Measurements from ENCODE around the gene SORCS2.

The SORCS2 gene

DNA sequence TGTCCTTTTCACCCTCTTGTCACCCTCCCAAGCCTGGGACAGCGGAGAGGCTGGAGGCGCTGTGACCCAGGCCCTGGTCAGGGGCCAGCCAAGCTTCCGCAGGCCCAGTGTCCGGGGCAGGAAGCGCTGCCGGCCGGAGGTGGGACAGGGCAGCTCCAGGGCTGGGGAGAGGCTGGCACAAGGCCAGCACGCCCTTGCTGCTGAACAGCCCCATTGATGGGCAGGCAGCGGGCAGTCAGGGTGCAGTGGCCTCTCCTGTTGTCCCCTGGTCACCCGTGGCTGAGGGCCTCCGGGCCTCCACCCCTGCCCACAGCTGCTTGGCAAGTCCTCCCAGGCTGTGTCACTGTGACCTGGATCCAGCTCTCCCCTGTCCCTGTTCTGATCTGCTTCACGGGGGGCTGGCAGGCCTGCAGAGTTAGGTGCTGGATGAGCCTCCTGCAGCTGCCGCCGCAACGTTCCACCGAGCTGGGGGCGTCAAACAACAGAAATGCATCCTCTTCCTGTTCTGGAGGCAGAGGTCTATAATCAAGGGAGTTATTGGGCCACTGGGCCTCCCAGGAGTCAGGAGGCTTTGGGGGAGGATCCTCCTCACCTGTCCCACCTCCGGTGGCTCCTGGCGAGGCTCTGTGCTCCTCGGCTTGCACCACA lies 134.5 kb downstream of the SORCS2 start:
- no peak for DNase-seq

- DNase-seq = no peak
Observed at GRCh38 chr4:7327341-7327885, 135.1 kb downstream of the SORCS2 start.

GRCh38 chr4:7328162-7328912 lies 136.0 kb downstream of the SORCS2 start:
- no peak for DNase-seq

GRCh38 chr4:7328913-7329638 lies 136.7 kb downstream of the SORCS2 start:
- no peak for DNase-seq

DNA sequence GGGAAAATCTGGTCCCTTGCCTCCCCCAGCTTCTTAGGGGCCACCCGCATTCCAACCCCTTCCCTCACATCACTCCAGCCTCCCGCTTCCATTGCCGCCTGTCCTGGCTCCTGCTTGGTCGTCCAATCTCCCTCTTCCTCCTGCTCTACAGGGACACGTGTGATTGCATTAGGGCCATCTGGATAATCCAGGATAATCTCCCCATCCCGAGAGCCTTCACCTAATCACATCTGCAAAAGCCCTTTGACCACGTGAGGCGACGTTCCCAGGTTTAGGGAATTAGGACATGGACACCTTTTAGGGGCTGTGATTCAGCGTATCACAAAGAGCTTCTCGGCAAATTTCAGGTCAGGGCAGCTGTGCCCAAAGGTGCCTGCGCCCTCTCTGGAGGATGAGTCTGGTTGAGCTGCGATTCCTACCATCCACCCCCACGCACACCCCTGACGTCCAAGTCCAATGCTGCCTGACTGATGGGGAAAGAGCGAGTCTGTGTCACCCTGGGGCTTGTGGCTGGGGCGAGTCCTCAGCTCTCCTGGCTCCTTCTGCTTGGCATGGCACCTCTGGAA lies 137.8 kb downstream of the SORCS2 start:
- no peak for DNase-seq

- DNase-seq = no peak
Observed at GRCh38 chr4:7330811-7331681, 138.7 kb downstream of the SORCS2 start.

GRCh38 chr4:7331682-7332000 lies 139.3 kb downstream of the SORCS2 start:
- no peak for DNase-seq

DNA sequence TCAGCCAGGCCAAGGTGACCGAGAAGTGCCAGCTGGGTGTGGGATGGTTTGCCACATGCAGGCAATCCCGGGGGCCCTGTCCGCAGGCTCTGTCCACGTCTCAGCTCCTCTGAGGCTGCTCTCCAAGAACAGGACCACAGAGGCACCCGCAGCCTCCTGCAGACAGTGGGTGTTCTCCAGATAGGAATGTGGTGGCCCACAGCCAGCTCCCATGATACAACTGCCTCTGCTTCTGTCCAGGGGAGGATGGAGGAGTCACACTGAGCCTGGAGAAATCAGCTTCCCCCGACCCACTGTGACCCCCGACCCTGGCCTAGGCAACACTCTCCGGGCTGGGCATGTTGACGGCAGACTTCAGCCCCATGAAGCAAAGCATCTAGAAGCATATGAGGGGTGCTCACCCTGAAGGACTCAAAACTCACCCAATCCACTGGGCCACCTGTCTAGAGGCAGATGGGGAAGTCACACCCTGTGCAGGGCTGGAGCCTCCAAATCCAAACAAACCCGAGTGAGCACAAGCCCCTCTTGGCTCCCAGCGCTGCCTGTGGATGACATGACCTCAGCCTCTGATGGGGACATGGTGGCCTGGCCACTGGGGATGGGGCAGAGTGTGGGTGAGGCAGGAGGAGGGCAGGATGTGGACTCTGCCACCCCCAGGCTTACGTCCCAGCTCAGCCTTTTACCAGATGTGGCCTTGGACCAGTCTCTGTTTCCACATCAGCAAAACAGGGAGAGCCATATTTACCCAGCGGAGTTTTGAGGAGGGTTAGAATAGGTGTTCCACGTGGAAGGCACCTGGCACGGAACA lies 140.1 kb downstream of the SORCS2 start:
- no peak for DNase-seq

GRCh38 chr4:7333024-7333780 lies 140.9 kb downstream of the SORCS2 start:
- DNase-seq = no peak

DNA sequence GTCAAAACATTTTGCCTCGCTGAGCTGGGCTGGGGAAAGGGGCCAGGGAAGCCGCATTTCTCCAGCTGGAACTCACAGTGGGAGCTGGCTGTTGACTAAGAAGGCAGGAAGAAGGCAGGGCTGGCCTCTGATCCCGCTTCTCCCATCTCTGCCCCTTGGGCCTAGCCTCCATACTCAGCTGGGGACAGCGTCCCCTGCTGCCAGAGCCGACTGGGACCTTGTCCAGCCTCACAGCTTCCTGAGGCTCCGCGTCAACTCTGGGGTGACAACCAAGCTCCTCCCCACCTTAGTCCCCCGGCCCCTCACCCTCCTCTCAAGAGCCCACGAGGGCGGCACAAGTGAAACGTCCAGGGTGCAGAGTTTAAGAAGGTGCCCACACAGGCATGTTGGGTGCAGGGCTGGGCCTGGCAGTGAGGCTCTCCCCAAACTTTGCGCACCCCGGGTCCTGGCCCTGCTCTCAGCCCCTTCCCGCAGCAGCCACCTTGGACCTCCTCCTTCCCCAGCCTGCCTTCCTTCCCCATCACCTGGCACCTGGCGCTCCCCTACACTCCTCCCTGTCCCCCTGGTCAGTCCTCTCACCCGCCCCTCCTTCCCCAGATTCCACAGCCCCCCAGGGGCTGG lies 141.6 kb downstream of the SORCS2 start:
- no peak for DNase-seq

GRCh38 chr4:7334521-7335275 lies 142.4 kb downstream of the SORCS2 start:
- DNase-seq = no peak

DNA sequence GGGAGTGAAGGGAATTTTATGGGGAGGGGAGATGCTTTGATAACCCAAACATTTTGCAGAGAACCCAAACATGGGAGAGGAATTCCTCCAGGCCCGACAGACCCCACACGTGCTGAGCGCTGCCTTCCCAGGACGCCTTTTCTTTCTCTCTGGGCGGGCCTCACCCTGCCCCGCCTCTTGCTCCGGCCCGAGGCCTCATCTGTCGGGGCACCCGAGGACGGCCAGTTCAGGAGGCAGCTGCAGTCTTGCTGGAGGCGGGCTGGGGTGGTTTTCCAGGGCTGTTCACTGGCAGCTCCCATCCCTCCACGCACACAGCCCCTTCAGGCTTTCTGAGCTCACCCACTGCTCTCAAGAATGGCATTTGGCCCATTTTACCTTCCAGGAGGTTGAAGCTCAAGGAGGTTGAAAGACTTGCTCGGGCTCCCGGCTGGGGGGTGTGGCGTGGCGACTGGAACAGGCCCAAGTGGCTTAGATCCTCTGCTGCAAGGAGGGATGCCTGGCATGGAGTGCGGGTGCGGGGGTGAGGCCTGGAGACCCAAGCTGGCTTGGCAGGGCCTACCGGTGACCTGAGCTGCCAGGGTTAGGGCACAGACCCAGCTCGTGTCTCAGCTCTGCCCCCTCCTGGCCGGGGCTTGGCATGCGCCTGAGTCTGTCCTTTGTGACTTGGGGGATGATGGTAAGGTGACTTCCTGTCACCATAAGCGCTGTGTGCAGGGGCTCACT lies 143.2 kb downstream of the SORCS2 start:
- peak; percentile 49 for DNase-seq

GRCh38 chr4:7336067-7336569 lies 143.8 kb downstream of the SORCS2 start:
- no peak for DNase-seq

DNA sequence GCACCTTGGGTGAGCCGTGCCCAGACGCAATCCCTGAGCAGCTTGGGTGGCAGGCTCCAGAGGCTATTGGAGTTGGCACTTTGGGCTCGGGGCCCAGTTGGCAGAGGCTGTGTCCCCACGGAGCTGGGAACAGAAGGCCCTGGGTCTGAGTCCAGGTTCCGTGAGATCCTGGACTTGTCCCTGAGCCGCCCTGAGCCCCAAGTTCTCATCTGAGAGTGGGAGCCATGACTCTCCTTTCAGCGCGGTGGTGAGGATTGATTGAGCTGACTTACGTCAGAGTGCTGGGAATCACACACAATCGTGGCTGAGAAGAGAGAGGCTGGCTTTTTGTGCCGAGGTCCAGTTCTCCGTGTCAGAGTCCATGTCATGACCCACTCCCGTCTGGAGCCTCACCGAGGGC lies 144.4 kb downstream of the SORCS2 start:
- no peak for DNase-seq

- DNase-seq = no peak
Observed at GRCh38 chr4:7337196-7338058, 145.1 kb downstream of the SORCS2 start.

- no peak for DNase-seq
Observed at GRCh38 chr4:7338059-7338452, 145.7 kb downstream of the SORCS2 start.
